ENCODE measurements around the gene PARP2. TPM values are rescaled to one million over a fixed set of nuclear protein-coding genes. Genes with fewer than 3 reads are reported as not detected.

The PARP2 gene
- total RNA-seq, 1 donor from 2014 or later = 19.5 TPM

DNA sequence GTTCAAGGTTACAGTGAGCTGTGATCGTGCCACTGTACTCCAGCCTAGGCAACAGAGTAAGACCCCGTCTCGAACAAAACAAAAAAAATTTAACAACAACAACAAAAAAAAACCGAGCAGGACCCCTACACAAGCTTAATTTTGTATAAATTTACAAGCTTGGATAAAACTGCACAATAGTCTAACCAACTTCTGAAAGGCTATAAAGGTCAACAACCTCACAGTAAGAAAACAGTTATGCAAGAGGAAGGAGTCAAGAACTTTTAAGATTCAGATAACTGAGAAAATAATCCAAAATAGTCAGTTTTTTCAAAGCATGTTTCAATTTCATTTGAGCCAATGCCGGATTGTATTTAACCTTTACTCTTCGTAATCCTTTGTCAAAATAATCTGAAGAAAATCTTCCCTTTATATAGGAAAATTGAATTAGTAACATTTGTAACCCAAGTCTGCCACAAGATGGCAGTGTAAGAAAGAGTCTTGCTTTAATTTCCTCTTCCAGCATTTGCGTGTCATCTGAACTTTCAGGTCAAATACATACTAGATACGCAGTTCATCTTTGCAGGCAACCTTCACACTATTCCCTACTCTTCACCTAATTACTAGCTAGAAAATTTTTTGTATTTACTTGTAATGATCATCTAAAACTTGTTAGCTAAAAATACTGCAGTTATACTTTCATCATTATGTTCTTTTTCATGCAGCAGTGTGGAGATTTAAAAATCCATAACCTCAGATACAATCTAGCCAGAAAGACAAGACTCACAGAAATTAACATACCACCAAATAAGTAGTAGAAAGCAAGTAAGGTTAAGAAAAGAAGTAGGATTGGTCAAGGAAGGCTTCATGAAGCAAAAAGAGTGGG lies 16.2 kb upstream of the PARP2 start:
- ChIA-PET CTCF (interaction anchor here (0.9 to 6.9 kb wide), 29 partner anchors 11 to 644 kb away, joined by 3 to 131 read pairs (median 4); partner anchors contain the start of genes APEX1 and OSGEP), POLR2A (interaction anchor here (0.8 to 5.1 kb wide), 2 partner anchors 15 to 283 kb away, joined by 4 to 60 read pairs; partner anchors contain the start of gene PARP2)
- H3K27ac Mint-ChIP-seq = peak overlapping the region; percentile 42
- DNase-seq (no peak), ATAC-seq (ENCODE audit: low read depth) (peak; percentile 49)
- peaks cover 26% of the 10 kb centered on the region for H3K4me1 Mint-ChIP-seq
- no peaks in the 10 kb centered on the region for H3K9me3 Mint-ChIP-seq
- no peaks in the 10 kb centered on the region for H3K27me3 Mint-ChIP-seq
- TF ChIP-seq, protein P1, sequence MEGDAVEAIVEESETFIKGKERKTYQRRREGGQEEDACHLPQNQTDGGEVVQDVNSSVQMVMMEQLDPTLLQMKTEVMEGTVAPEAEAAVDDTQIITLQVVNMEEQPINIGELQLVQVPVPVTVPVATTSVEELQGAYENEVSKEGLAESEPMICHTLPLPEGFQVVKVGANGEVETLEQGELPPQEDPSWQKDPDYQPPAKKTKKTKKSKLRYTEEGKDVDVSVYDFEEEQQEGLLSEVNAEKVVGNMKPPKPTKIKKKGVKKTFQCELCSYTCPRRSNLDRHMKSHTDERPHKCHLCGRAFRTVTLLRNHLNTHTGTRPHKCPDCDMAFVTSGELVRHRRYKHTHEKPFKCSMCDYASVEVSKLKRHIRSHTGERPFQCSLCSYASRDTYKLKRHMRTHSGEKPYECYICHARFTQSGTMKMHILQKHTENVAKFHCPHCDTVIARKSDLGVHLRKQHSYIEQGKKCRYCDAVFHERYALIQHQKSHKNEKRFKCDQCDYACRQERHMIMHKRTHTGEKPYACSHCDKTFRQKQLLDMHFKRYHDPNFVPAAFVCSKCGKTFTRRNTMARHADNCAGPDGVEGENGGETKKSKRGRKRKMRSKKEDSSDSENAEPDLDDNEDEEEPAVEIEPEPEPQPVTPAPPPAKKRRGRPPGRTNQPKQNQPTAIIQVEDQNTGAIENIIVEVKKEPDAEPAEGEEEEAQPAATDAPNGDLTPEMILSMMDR (IDR thresholded peaks at IDR 0.05) = no peak
- peaks cover 40% of the 10 kb centered on the region for H3K36me3 Mint-ChIP-seq (ENCODE audit: low read depth)
- intact Hi-C loops (cut with micrococcal nuclease) = loop anchor here (1.0 to 2.0 kb wide), 6 partner anchors 16 to 364 kb away; partner anchors contain the start of gene PARP2
- H3K4me3 Mint-ChIP-seq = no peak overlapping the region

DNA sequence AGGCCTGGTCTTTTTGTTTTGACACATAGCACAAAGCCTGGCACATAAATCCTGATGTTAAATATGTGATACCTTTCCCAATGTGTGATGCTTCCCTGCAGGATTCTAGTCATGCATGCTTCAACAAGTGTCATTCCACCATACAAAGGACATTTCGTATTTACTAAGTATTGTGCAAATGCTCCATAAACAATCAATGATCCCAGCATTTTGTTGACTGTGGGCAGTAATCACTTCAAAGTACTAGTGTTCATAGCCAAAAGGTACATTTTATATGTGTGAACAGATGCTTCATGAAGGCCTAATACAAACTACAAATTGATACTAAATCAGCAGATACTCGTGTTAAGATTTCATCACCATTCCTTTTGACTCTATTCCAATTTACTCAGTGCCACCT lies 14.7 kb upstream of the PARP2 start:
- Mint-ChIP-seq H3K36me3 (ENCODE audit: low read depth) (peaks cover 39% of the 10 kb centered on the region), H3K27ac (no peak overlapping the region), H3K9me3 (no peaks in the 10 kb centered on the region), H3K4me3 (no peak overlapping the region), H3K4me1 (peaks cover 40% of the 10 kb centered on the region), H3K27me3 (no peaks in the 10 kb centered on the region)
- ATAC-seq (ENCODE audit: low read depth) = no peak
- DNase-seq = no peak
- ChIA-PET CTCF (interaction anchor here (0.8 to 6.9 kb wide), 16 partner anchors 13 to 363 kb away, joined by 3 to 131 read pairs (median 4); partner anchors contain the start of genes APEX1, OSGEP and PARP2), POLR2A (interaction anchor here (0.7 to 5.1 kb wide), 2 partner anchors 14 to 126 kb away, joined by 3 to 60 read pairs; partner anchors contain the start of genes APEX1 and PARP2)
- TF ChIP-seq, protein P1 (IDR thresholded peaks at IDR 0.05) = no peak
- intact Hi-C loops (cut with micrococcal nuclease) = no loop called here

DNA sequence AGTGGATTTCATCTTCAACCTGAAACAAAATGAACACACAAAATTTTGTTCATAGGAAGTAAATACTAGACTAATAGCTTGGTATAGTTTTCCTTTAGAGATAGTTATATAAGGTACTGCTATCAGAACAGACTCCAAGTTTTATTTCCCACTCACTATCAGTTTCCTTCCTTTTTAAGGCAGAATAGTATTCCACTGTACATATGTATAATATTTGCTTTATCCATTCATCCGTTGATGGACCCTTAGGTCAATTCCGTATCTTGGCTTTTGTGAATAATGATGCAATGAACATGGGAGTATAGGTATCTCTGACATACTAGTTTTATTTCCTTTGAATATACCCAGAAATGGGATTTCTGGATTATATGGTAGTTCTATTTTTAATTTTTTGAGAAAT lies 14.1 kb upstream of the PARP2 start:
- H3K4me3 Mint-ChIP-seq = no peak overlapping the region
- intact Hi-C loops (cut with micrococcal nuclease) = no loop called here
- no peaks in the 10 kb centered on the region for H3K27me3 Mint-ChIP-seq
- no peak overlapping the region for H3K27ac Mint-ChIP-seq
- peaks cover 33% of the 10 kb centered on the region for H3K36me3 Mint-ChIP-seq (ENCODE audit: low read depth)
- DNase-seq (no peak), ATAC-seq (ENCODE audit: low read depth) (no peak)
- TF ChIP-seq, protein P1 (IDR thresholded peaks at IDR 0.05) = no peak
- H3K4me1 Mint-ChIP-seq = peaks cover 40% of the 10 kb centered on the region
- no peaks in the 10 kb centered on the region for H3K9me3 Mint-ChIP-seq
- ChIA-PET CTCF (interaction anchor here (0.8 to 6.9 kb wide), 6 partner anchors 14 to 362 kb away, joined by 3 to 131 read pairs (median 5); partner anchors contain the start of gene PARP2), POLR2A (interaction anchor here (0.7 to 5.1 kb wide), 2 partner anchors 13 to 126 kb away, joined by 3 to 60 read pairs; partner anchors contain the start of genes APEX1 and PARP2)

DNA sequence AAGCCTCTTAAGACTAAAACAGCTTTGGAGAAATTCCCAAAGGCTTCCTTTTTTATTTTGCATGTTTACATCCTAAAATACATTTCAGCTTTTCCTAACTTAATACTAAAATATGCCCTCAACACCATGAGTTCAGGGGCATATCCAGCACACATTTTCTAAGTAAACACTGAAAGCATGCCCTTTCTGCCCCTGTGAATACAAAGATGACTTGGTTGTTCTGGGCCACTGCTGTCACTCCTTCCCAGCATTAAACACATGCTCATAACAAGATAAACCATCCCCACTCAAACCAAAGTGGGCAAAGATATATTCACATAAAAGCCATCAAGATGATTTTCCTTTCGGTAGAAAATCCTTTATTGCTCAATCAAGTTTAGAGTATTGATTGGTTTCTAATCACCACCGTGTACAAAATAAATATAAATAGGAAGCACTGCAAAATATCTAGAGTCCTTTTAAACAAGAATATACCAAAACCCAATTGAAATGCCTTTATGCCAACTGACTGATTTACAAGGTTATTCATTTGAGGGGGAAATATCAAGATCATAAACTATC lies 12.3 kb upstream of the PARP2 start:
- POLR2A ChIA-PET = no interaction called here
- CTCF ChIA-PET = interaction anchor here (5.3 to 6.9 kb wide), 2 partner anchors 277 to 360 kb away, joined by 42 to 131 read pairs; no protein-coding TSS in a partner anchor
- Mint-ChIP-seq H3K9me3 (no peaks in the 10 kb centered on the region), H3K4me1 (peaks cover 40% of the 10 kb centered on the region), H3K27me3 (no peaks in the 10 kb centered on the region), H3K36me3 (ENCODE audit: low read depth) (peaks cover 23% of the 10 kb centered on the region), H3K4me3 (no peak overlapping the region), H3K27ac (no peak overlapping the region)
- intact Hi-C loops (cut with micrococcal nuclease) = loop anchor here (5.0 to 10.0 kb wide), 2 partner anchors 526 to 644 kb away; no protein-coding TSS in a partner anchor
- TF ChIP-seq, protein P1 (IDR thresholded peaks at IDR 0.05) = no peak
- ATAC-seq (ENCODE audit: low read depth) (no peak), DNase-seq (no peak)

All from activated B cell treated with CpG ODN at 0.5 μM for 24 hours (primary cell).